WTC11 (cell line): Measurements from ENCODE around the gene KLK13. TPM values are rescaled to one million over a fixed set of nuclear protein-coding genes. Genes with fewer than 3 reads are reported as not detected.

Experiments used
- ATAC-seq: fragments of 200-7000 bp; cut with Tn5 transposase; 2 replicates; pipeline ENCODE4 v1.10.0; 2021; ENCODE audit warnings: mild to moderate bottlenecking, moderate library complexity
- CTCF ChIA-PET: fragments of 300-600 bp; sonication (Branson Sonifier 250); formaldehyde crosslinking; loops from one replicate; lab custom pipeline; 2021; ENCODE audit warnings: antibody characterized with exemption; lab: Charles Lee
- POLR2A ChIA-PET: fragments of 350-600 bp; sonication (Branson Sonifier 250); formaldehyde crosslinking; loops from one replicate; lab custom pipeline; 2021; ENCODE audit warnings: antibody characterized with exemption; lab: Charles Lee
- DNase-seq: peaks from one replicate; pipeline ENCODE4 v3.0.0; 2021; ENCODE audit warnings: low spot score
- H3K27ac Mint-ChIP-seq: 2 replicates; pipeline ENCODE4 v1.8.0; 2021; ENCODE audit warnings: mixed read lengths
- H3K27me3 Mint-ChIP-seq: 2 replicates; pipeline ENCODE4 v1.8.0; 2021; ENCODE audit warnings: low read depth, mild to moderate bottlenecking, moderate library complexity, mixed read lengths
- H3K36me3 Mint-ChIP-seq: 2 replicates; pipeline ENCODE4 v1.8.0; 2021; ENCODE audit warnings: mixed read lengths
- H3K4me1 Mint-ChIP-seq: 2 replicates; pipeline ENCODE4 v1.8.0; 2022; ENCODE audit warnings: mixed read lengths
- H3K4me3 Mint-ChIP-seq: 2 replicates; pipeline ENCODE4 v1.8.0; 2021; ENCODE audit warnings: mild to moderate bottlenecking, moderate library complexity, mixed read lengths
- H3K9me3 Mint-ChIP-seq: 2 replicates; pipeline ENCODE4 v1.8.0; 2021; ENCODE audit warnings: mixed read lengths
- ELF4 ChIP-seq: sonication (generic); formaldehyde crosslinking; IDR thresholded peaks from 2 replicates; pipeline ENCODE4 v1.8.1; 2022; ENCODE audit warnings: low read depth, mild to moderate bottlenecking, moderate library complexity, missing genetic modification reagents
- EMX1 ChIP-seq: fragments of 250-450 bp; sonication (Bioruptor Pico); IDR thresholded peaks from 2 replicates; pipeline ENCODE4 v1.8.0; 2021; ENCODE audit warnings: mild to moderate bottlenecking
- FOXJ3 ChIP-seq: sonication (generic); formaldehyde crosslinking; IDR thresholded peaks from 2 replicates; pipeline ENCODE4 v1.9.0; 2021; ENCODE audit warnings: missing genetic modification reagents, mild to moderate bottlenecking, borderline replicate concordance
- GTF2I ChIP-seq: fragments of 250-450 bp; sonication (Bioruptor Pico); conservative IDR thresholded peaks from 2 replicates; pipeline ENCODE4 v1.4.0; 2021; ENCODE audit warnings: mild to moderate bottlenecking
- NFE2L1 ChIP-seq: sonication (generic); formaldehyde crosslinking; IDR thresholded peaks from 2 replicates; pipeline ENCODE4 v1.8.1; 2023; ENCODE audit warnings: missing genetic modification reagents
- NFYB ChIP-seq: sonication (generic); formaldehyde crosslinking; conservative IDR thresholded peaks from 2 replicates; pipeline ENCODE4 v1.8.0; 2022; ENCODE audit warnings: low read depth, missing genetic modification reagents
- TCF7 ChIP-seq: sonication (generic); formaldehyde crosslinking; IDR thresholded peaks from 2 replicates; pipeline ENCODE4 v1.8.0; 2022; ENCODE audit warnings: mild to moderate bottlenecking, low read depth, missing genetic modification reagents, moderate library complexity
- TP53 ChIP-seq: sonication (generic); formaldehyde crosslinking; IDR thresholded peaks from 2 replicates; pipeline ENCODE4 v1.8.1; 2023; ENCODE audit warnings: mild to moderate bottlenecking, missing genetic modification reagents
- ZBTB21 ChIP-seq: sonication (generic); formaldehyde crosslinking; IDR thresholded peaks from 2 replicates; pipeline ENCODE4 v1.8.1; 2023; ENCODE audit warnings: mild to moderate bottlenecking, missing genetic modification reagents, borderline replicate concordance
- total RNA-seq: library from RNA; stranded (reverse); gene quantifications from 3 replicates; pipeline ENCODE4 v1.2.3, GENCODE V29; 2021
- TF ChIP-seq, protein P1 (sequence below): sonication (generic); formaldehyde crosslinking; IDR thresholded peaks from 2 replicates; pipeline ENCODE4 v1.8.1; 2023; ENCODE audit warnings: mild to moderate bottlenecking, missing genetic modification reagents, moderate library complexity
- TF ChIP-seq, protein P2 (sequence below): sonication (generic); formaldehyde crosslinking; IDR thresholded peaks from 2 replicates; pipeline ENCODE4 v1.8.0; 2023; ENCODE audit warnings: missing genetic modification reagents
- TF ChIP-seq, protein P3 (sequence below): fragments of 200-600 bp; IDR thresholded peaks from 2 replicates; pipeline ENCODE4 v1.8.0; 2022; ENCODE audit warnings: antibody characterized with exemption
- TF ChIP-seq, protein P4 (sequence below): sonication (generic); formaldehyde crosslinking; IDR thresholded peaks from 2 replicates; pipeline ENCODE4 v1.8.1; 2023; ENCODE audit warnings: mild to moderate bottlenecking, moderate library complexity, missing genetic modification reagents
- TF ChIP-seq, protein P5 (sequence below): sonication (generic); formaldehyde crosslinking; IDR thresholded peaks from 2 replicates; pipeline ENCODE4 v1.8.0; 2022; ENCODE audit warnings: mild to moderate bottlenecking, missing genetic modification reagents
- TF ChIP-seq, protein P6 (sequence below): fragments of 250-450 bp; sonication (Bioruptor Pico); IDR thresholded peaks from 2 replicates; pipeline ENCODE4 v1.9.0; 2021; ENCODE audit warnings: mild to moderate bottlenecking

Gene KLK13
- total RNA-seq, 1 experiment from 2014 or later = 3.1 TPM

DNA sequence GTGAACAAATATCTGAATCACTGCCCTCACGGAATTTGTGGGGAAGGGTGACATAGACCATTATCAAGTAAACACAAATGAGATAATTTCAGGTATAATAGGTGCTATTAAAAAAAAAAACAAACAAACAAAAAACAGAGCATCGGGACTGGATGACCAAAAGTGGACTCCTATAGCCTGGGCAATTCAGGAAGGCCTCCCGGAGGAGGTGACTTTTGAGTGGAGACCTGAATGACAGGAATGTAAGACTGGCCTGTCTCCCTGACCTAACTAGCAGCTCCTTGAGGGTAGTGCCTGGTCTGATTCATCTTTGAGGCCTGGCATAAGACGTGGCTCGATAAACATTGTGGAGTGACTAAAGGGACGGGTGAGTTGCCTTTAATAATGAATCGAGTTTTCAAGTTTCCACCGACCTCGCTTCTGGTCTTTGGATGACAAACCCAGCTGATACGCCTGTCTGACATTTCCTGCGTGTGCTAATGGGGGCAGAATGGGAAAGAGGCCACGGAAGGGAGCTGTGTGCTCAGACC, 52.2 kb downstream of the KLK13 start (continued):
- no peak for TF ChIP-seq NFYB (CRISPR knock-in tag)
- TF ChIP-seq, protein P1, sequence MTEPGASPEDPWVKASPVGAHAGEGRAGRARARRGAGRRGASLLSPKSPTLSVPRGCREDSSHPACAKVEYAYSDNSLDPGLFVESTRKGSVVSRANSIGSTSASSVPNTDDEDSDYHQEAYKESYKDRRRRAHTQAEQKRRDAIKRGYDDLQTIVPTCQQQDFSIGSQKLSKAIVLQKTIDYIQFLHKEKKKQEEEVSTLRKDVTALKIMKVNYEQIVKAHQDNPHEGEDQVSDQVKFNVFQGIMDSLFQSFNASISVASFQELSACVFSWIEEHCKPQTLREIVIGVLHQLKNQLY (CRISPR knock-in tag) = no peak
- TF ChIP-seq, protein P2, sequence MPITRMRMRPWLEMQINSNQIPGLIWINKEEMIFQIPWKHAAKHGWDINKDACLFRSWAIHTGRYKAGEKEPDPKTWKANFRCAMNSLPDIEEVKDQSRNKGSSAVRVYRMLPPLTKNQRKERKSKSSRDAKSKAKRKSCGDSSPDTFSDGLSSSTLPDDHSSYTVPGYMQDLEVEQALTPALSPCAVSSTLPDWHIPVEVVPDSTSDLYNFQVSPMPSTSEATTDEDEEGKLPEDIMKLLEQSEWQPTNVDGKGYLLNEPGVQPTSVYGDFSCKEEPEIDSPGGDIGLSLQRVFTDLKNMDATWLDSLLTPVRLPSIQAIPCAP (CRISPR knock-in tag) = no peak

DNA sequence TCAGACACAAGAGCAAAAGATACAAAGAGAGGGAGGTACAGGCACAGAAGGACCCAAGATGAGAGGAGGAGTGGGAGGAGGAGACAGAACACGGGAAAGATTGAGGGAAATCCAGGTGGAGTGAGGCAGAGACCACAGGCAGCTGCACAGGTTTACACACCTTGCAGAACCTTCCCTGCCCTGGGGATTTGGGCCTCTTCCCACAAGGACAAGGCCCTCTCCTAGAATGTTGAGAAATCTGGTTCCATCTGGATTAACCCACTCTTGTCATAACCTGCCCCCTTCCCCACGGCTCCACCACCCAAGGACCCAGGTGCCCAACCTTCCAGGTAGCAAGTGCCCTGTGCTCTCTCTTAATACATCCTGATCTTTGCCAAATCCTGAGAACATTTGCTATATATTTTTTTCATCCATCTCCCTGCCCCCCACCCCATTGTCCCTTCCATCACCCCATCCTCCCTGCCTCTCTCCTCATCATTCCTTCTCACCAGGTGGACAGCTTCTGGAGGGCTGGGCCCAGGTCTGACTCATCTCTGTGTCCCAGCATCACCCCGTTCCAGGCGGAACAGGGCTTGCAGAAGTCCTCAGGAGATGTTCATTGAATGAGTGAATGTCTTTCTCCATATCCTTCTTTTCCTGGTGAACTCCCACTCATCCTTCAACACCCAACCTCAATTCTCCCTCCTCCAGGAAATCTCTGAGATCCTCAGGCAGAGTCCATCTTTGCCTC, 54.7 kb downstream of the KLK13 start:
- Mint-ChIP-seq H3K4me1 (no peaks in the 10 kb centered on the region), H3K4me3 (no peak overlapping the region), H3K36me3 (no peaks in the 10 kb centered on the region), H3K9me3 (no peaks in the 10 kb centered on the region), H3K27me3 (peaks cover 51% of the 10 kb centered on the region), H3K27ac (no peak overlapping the region)
- POLR2A ChIA-PET = no interaction called here
- TF ChIP-seq, protein P3, sequence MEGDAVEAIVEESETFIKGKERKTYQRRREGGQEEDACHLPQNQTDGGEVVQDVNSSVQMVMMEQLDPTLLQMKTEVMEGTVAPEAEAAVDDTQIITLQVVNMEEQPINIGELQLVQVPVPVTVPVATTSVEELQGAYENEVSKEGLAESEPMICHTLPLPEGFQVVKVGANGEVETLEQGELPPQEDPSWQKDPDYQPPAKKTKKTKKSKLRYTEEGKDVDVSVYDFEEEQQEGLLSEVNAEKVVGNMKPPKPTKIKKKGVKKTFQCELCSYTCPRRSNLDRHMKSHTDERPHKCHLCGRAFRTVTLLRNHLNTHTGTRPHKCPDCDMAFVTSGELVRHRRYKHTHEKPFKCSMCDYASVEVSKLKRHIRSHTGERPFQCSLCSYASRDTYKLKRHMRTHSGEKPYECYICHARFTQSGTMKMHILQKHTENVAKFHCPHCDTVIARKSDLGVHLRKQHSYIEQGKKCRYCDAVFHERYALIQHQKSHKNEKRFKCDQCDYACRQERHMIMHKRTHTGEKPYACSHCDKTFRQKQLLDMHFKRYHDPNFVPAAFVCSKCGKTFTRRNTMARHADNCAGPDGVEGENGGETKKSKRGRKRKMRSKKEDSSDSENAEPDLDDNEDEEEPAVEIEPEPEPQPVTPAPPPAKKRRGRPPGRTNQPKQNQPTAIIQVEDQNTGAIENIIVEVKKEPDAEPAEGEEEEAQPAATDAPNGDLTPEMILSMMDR = no peak
- TF ChIP-seq TCF7 (CRISPR knock-in tag) = no peak
- TF ChIP-seq, protein P4, sequence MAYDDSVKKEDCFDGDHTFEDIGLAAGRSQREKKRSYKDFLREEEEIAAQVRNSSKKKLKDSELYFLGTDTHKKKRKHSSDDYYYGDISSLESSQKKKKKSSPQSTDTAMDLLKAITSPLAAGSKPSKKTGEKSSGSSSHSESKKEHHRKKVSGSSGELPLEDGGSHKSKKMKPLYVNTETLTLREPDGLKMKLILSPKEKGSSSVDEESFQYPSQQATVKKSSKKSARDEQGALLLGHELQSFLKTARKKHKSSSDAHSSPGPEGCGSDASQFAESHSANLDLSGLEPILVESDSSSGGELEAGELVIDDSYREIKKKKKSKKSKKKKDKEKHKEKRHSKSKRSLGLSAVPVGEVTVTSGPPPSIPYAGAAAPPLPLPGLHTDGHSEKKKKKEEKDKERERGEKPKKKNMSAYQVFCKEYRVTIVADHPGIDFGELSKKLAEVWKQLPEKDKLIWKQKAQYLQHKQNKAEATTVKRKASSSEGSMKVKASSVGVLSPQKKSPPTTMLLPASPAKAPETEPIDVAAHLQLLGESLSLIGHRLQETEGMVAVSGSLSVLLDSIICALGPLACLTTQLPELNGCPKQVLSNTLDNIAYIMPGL (CRISPR knock-in tag) = no peak
- TF ChIP-seq ELF4 (CRISPR knock-in tag) = no peak
- TF ChIP-seq TP53 (CRISPR knock-in tag) = no peak
- no peak for ATAC-seq
- CTCF ChIA-PET = interaction anchor here (1.2 kb wide), 1 partner anchor 88 kb away, joined by 3 read pairs; no protein-coding TSS in a partner anchor
- DNase-seq = no peak

DNA sequence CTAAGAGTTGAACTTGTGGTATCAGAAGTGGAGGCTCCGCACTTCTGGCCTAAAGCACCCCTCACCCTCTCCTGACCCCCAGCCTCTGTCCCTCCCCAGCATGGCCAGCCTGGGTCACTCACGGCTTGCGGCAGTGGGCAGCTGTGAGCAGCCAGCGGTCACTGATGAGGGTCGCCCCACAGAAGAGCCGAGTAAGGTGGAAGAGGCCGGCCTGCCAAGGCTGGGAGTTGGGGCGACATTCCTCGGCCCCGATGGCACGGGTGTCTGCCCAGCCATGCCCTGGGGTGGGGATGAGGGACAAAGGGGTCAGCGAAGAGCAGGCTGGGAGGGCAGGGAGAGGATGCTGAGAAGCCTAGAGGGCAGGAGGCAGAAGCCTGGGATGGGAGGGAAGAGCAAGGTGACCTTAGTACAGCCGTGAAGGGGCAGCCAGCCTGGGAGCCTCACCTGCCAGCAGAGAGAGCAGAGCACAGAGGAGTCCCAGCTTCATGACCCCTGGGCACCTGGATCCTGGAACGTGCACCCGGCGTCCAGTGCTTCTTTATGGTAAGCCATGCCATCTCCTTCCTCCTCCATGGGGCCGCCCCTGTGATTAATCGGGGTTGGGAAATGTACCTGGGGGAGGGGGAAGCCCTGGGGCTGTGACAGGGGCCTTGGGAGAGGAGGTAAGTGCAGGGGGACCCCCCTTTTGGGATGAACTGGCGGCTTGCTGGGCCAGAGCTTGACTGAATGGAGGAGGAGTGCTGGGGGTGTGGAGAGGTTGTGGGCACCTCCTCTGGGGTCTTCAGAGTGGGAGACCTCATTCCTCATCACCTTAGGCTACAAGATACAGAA, 55.6 kb downstream of the KLK13 start:
- no peak overlapping the region for H3K4me3 Mint-ChIP-seq
- H3K27me3 Mint-ChIP-seq = peaks cover 54% of the 10 kb centered on the region
- H3K4me1 Mint-ChIP-seq = no peaks in the 10 kb centered on the region
- no peak for TF ChIP-seq ZBTB21
- no peak for TF ChIP-seq EMX1 (CRISPR knock-in tag)
- TF ChIP-seq, protein P5, sequence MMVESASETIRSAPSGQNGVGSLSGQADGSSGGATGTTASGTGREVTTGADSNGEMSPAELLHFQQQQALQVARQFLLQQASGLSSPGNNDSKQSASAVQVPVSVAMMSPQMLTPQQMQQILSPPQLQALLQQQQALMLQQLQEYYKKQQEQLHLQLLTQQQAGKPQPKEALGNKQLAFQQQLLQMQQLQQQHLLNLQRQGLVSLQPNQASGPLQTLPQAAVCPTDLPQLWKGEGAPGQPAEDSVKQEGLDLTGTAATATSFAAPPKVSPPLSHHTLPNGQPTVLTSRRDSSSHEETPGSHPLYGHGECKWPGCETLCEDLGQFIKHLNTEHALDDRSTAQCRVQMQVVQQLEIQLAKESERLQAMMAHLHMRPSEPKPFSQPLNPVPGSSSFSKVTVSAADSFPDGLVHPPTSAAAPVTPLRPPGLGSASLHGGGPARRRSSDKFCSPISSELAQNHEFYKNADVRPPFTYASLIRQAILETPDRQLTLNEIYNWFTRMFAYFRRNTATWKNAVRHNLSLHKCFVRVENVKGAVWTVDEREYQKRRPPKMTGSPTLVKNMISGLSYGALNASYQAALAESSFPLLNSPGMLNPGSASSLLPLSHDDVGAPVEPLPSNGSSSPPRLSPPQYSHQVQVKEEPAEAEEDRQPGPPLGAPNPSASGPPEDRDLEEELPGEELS = no peak
- TF ChIP-seq NFE2L1 = no peak
- no peak for TF ChIP-seq FOXJ3 (CRISPR knock-in tag)
- TF ChIP-seq, protein P6, sequence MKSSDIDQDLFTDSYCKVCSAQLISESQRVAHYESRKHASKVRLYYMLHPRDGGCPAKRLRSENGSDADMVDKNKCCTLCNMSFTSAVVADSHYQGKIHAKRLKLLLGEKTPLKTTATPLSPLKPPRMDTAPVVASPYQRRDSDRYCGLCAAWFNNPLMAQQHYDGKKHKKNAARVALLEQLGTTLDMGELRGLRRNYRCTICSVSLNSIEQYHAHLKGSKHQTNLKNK = no peak
- no peak for TF ChIP-seq GTF2I (CRISPR knock-in tag)
- no peak for DNase-seq
- CTCF ChIA-PET = no interaction called here
- H3K36me3 Mint-ChIP-seq = no peaks in the 10 kb centered on the region
- H3K27ac Mint-ChIP-seq = no peak overlapping the region
- POLR2A ChIA-PET = no interaction called here
- no peaks in the 10 kb centered on the region for H3K9me3 Mint-ChIP-seq
- no peak for ATAC-seq
